HEK293 (cell line): ENCODE results near the gene ICAM5.

Experiments used
- INSM2 ChIP-seq: fragments of 450-650 bp; formaldehyde crosslinking; IDR thresholded peaks from 2 replicates; pipeline ENCODE4 v1.5.1; 2016; ENCODE audit warnings: missing biosample characterization, missing genetic modification characterization
- KLF9 ChIP-seq: fragments of 450-650 bp; formaldehyde crosslinking; IDR thresholded peaks from 2 replicates; pipeline ENCODE4 v1.5.1; 2016; ENCODE audit warnings: missing biosample characterization, missing genetic modification characterization, low read depth
- TRIM28 ChIP-seq: IDR thresholded peaks from 2 replicates; pipeline ENCODE4 v1.6.1; 2011; ENCODE audit warnings: low read length, control low read depth, borderline replicate concordance
- YY1 ChIP-seq: fragments of 450-650 bp; formaldehyde crosslinking; IDR thresholded peaks from 2 replicates; pipeline ENCODE4 v1.5.1; 2018; ENCODE audit warnings: missing biosample characterization, missing genetic modification characterization
- ZBTB21 ChIP-seq: fragments of 450-650 bp; formaldehyde crosslinking; IDR thresholded peaks from 2 replicates; pipeline ENCODE4 v1.5.1; 2017; ENCODE audit warnings: missing biosample characterization, missing genetic modification characterization
- ZFP37 ChIP-seq: fragments of 450-650 bp; formaldehyde crosslinking; IDR thresholded peaks from 2 replicates; pipeline ENCODE4 v1.5.1; 2016; ENCODE audit warnings: missing biosample characterization, missing genetic modification characterization
- ZFP69B ChIP-seq: fragments of 450-650 bp; formaldehyde crosslinking; IDR thresholded peaks from 2 replicates; pipeline ENCODE4 v1.5.1; 2016; ENCODE audit warnings: missing biosample characterization, missing genetic modification characterization
- ZNF112 ChIP-seq: fragments of 450-650 bp; formaldehyde crosslinking; IDR thresholded peaks from 2 replicates; pipeline ENCODE4 v1.5.0; 2017; ENCODE audit warnings: missing biosample characterization, missing genetic modification characterization
- ZNF157 ChIP-seq: fragments of 450-650 bp; formaldehyde crosslinking; IDR thresholded peaks from 2 replicates; pipeline ENCODE4 v1.5.1; 2016; ENCODE audit warnings: missing biosample characterization, missing genetic modification characterization
- ZNF23 ChIP-seq: fragments of 450-650 bp; formaldehyde crosslinking; IDR thresholded peaks from 2 replicates; pipeline ENCODE4 v1.5.1; 2016; ENCODE audit warnings: missing biosample characterization, missing genetic modification characterization, borderline replicate concordance
- ZNF311 ChIP-seq: fragments of 450-650 bp; formaldehyde crosslinking; IDR thresholded peaks from 2 replicates; pipeline ENCODE4 v1.5.1; 2017; ENCODE audit warnings: missing biosample characterization, missing genetic modification characterization, borderline replicate concordance
- ZNF354C ChIP-seq: fragments of 450-650 bp; formaldehyde crosslinking; IDR thresholded peaks from 2 replicates; pipeline ENCODE4 v1.5.1; 2016; ENCODE audit warnings: missing biosample characterization, missing genetic modification characterization, low read depth, borderline replicate concordance
- ZNF398 ChIP-seq: fragments of 450-650 bp; formaldehyde crosslinking; IDR thresholded peaks from 2 replicates; pipeline ENCODE4 v1.5.1; 2017; ENCODE audit warnings: missing biosample characterization, missing genetic modification characterization
- ZNF416 ChIP-seq: fragments of 450-650 bp; formaldehyde crosslinking; IDR thresholded peaks from 2 replicates; pipeline ENCODE4 v1.5.1; 2016; ENCODE audit warnings: missing biosample characterization, missing genetic modification characterization
- ZNF501 ChIP-seq: fragments of 450-650 bp; formaldehyde crosslinking; IDR thresholded peaks from 2 replicates; pipeline ENCODE4 v1.5.1; 2016; ENCODE audit warnings: missing biosample characterization, missing genetic modification characterization
- ZNF518A ChIP-seq: fragments of 450-650 bp; formaldehyde crosslinking; conservative IDR thresholded peaks from 2 replicates; pipeline ENCODE4 v1.5.1; 2016; ENCODE audit warnings: low read depth, missing biosample characterization, missing genetic modification characterization
- ZNF600 ChIP-seq: fragments of 450-650 bp; formaldehyde crosslinking; IDR thresholded peaks from 2 replicates; pipeline ENCODE4 v1.5.1; 2016; ENCODE audit warnings: missing biosample characterization, missing genetic modification characterization
- ZNF792 ChIP-seq: fragments of 450-650 bp; formaldehyde crosslinking; IDR thresholded peaks from 2 replicates; pipeline ENCODE4 v1.5.1; 2016; ENCODE audit warnings: missing biosample characterization, missing genetic modification characterization
- ZNF843 ChIP-seq: fragments of 450-650 bp; formaldehyde crosslinking; IDR thresholded peaks from 2 replicates; pipeline ENCODE4 v1.5.1; 2016; ENCODE audit warnings: missing biosample characterization, missing genetic modification characterization
- ZSCAN18 ChIP-seq: fragments of 450-650 bp; formaldehyde crosslinking; IDR thresholded peaks from 2 replicates; pipeline ENCODE4 v1.5.1; 2016; ENCODE audit warnings: missing biosample characterization, missing genetic modification characterization
- TF ChIP-seq, protein P1 (sequence below): fragments of 450-650 bp; formaldehyde crosslinking; IDR thresholded peaks from 2 replicates; pipeline ENCODE4 v1.5.1; 2016; ENCODE audit warnings: missing biosample characterization, missing genetic modification characterization
- TF ChIP-seq, protein P2 (sequence below): fragments of 450-650 bp; formaldehyde crosslinking; IDR thresholded peaks from 2 replicates; pipeline ENCODE4 v1.5.1; 2016; ENCODE audit warnings: missing biosample characterization, missing genetic modification characterization

ICAM5 gene

GRCh38 chr19:10251792-10252694 is 37.7 kb upstream of the ICAM5 start, which contains the start of gene MRPL4 (continued):
- TF ChIP-seq ZNF518A (tag by site-specific recombination) (peak; percentile 33; the same call in 1 of the 2 replicates), ZBTB21 (peak; percentile 90), ZNF792 (tag by site-specific recombination) (0 out of 2 replicates have a peak, but pooled peaks have one; percentile 63), ZNF354C (tag by site-specific recombination) (no peak), ZNF112 (no peak), ZNF311 (tag by site-specific recombination) (no peak), ZNF398 (tag by site-specific recombination) (peak; percentile 48; the same call in 1 of the 2 replicates), ZNF843 (peak; percentile 72), ZNF416 (no peak), ZSCAN18 (tag by site-specific recombination) (peak; percentile 84; the same call in 1 of the 2 replicates), INSM2 (peak; percentile 96), ZNF501 (tag by site-specific recombination) (peak; percentile 96), YY1 (tag by site-specific recombination) (peak; percentile 80; the same call in 1 of the 2 replicates), ZNF157 (tag by site-specific recombination) (no peak), ZNF600 (tag by site-specific recombination) (peak; percentile 78), TRIM28 (no peak), ZFP37 (peak; percentile 96), KLF9 (tag by site-specific recombination) (peak; percentile 70; the same call in 1 of the 2 replicates), ZFP69B (tag by site-specific recombination) (peak; percentile 77; the same call in 1 of the 2 replicates), ZNF23 (no peak)
- TF ChIP-seq, protein P1, sequence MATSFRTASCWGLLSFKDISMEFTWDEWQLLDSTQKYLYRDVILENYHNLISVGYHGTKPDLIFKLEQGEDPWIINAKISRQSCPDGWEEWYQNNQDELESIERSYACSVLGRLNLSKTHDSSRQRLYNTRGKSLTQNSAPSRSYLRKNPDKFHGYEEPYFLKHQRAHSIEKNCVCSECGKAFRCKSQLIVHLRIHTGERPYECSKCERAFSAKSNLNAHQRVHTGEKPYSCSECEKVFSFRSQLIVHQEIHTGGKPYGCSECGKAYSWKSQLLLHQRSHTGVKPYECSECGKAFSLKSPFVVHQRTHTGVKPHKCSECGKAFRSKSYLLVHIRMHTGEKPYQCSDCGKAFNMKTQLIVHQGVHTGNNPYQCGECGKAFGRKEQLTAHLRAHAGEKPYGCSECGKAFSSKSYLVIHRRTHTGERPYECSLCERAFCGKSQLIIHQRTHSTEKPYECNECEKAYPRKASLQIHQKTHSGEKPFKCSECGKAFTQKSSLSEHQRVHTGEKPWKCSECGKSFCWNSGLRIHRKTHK, result no peak
- TF ChIP-seq, protein P2, sequence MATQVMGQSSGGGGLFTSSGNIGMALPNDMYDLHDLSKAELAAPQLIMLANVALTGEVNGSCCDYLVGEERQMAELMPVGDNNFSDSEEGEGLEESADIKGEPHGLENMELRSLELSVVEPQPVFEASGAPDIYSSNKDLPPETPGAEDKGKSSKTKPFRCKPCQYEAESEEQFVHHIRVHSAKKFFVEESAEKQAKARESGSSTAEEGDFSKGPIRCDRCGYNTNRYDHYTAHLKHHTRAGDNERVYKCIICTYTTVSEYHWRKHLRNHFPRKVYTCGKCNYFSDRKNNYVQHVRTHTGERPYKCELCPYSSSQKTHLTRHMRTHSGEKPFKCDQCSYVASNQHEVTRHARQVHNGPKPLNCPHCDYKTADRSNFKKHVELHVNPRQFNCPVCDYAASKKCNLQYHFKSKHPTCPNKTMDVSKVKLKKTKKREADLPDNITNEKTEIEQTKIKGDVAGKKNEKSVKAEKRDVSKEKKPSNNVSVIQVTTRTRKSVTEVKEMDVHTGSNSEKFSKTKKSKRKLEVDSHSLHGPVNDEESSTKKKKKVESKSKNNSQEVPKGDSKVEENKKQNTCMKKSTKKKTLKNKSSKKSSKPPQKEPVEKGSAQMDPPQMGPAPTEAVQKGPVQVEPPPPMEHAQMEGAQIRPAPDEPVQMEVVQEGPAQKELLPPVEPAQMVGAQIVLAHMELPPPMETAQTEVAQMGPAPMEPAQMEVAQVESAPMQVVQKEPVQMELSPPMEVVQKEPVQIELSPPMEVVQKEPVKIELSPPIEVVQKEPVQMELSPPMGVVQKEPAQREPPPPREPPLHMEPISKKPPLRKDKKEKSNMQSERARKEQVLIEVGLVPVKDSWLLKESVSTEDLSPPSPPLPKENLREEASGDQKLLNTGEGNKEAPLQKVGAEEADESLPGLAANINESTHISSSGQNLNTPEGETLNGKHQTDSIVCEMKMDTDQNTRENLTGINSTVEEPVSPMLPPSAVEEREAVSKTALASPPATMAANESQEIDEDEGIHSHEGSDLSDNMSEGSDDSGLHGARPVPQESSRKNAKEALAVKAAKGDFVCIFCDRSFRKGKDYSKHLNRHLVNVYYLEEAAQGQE (tag by site-specific recombination), result peak; percentile 58; the same call in 1 of the 2 replicates
